Fibroblast of lung (primary cell): ENCODE measurements around the gene NXPH4. TPM values are rescaled to one million over a fixed set of nuclear protein-coding genes. Genes with fewer than 3 reads are reported as not detected.
A peak's percentile ranks its signal among the peaks of the same experiment; 100 is the strongest.

Experiments
- DNase-seq, 2 donors: peaks; one replicate each; pipeline versions ENCODE4 v3.0.0 to v3.0.0-alpha.2; 2010; ENCODE audit warnings: low read depth in 2 of 2
- H2AFZ ChIP-seq: 2 replicates; pipeline ENCODE4 v1.5.1; 2012; ENCODE audit warnings: low read length, control low read depth, inconsistent platforms
- H3K27ac ChIP-seq: 2 replicates; pipeline ENCODE4 v1.5.1; 2011; ENCODE audit warnings: low read length, control low read depth; ENCODE audit not compliant: insufficient read depth
- H3K27me3 ChIP-seq: 2 replicates; pipeline ENCODE4 v1.5.1; 2011; ENCODE audit warnings: mild to moderate bottlenecking, low read length; ENCODE audit not compliant: control insufficient read depth, insufficient read depth
- H3K36me3 ChIP-seq: 2 replicates; pipeline ENCODE4 v1.5.1; 2011; ENCODE audit warnings: low read length; ENCODE audit not compliant: control insufficient read depth, insufficient read depth
- H3K4me1 ChIP-seq: 2 replicates; pipeline ENCODE4 v1.5.1; 2011; ENCODE audit warnings: low read length; ENCODE audit not compliant: control insufficient read depth, insufficient read depth; ENCODE audit errors: extremely low read depth
- H3K4me2 ChIP-seq: 2 replicates; pipeline ENCODE4 v1.5.1; 2011; ENCODE audit warnings: low read length, control low read depth; ENCODE audit not compliant: insufficient read depth; ENCODE audit errors: extremely low read depth
- H3K4me3 ChIP-seq, 4 experiments: fragments of 200-600 bp in 1 of 4; sonication (generic) in 1 of 4; replicated peaks in 1 of 4; 2 replicates each; pipeline ENCODE4 v1.5.1; 2011 to 2016; ENCODE audit warnings: low read length in 4 of 4, low read depth in 3 of 4, mild to moderate bottlenecking in 3 of 4, control low read depth in 2 of 4, inconsistent platforms in 1 of 4, mixed read lengths in 1 of 4; ENCODE audit not compliant: insufficient read depth in 1 of 4; ENCODE audit errors: control extremely low read depth in 1 of 4
- H3K79me2 ChIP-seq: 2 replicates; pipeline ENCODE4 v1.5.1; 2012; ENCODE audit warnings: mild to moderate bottlenecking, low read length, inconsistent platforms; ENCODE audit not compliant: control insufficient read depth, insufficient read depth
- H3K9ac ChIP-seq: 2 replicates; pipeline ENCODE4 v1.5.1; 2011; ENCODE audit warnings: mild to moderate bottlenecking, low read length, control low read depth; ENCODE audit not compliant: insufficient read depth
- H3K9me3 ChIP-seq: 2 replicates; pipeline ENCODE4 v1.5.1; 2012; ENCODE audit warnings: low read depth, low read length; ENCODE audit not compliant: control insufficient read depth, insufficient read depth
- H4K20me1 ChIP-seq: 2 replicates; pipeline ENCODE4 v1.5.1; 2011; ENCODE audit warnings: low read length; ENCODE audit not compliant: control insufficient read depth, insufficient read depth; ENCODE audit errors: extremely low read depth
- EZH2 ChIP-seq: IDR thresholded peaks from 2 replicates; pipeline ENCODE4 v1.5.1; 2012; ENCODE audit warnings: low read length, control low read depth, mild to moderate bottlenecking; ENCODE audit errors: missing control alignments
- polyA plus RNA-seq, 2 donors: library from polyadenylated mRNA; depleted of rRNA in 1 of 2; stranded (reverse) in 1 of 2; unstranded in 1 of 2; fragments of >200 nt; gene quantifications; 2 replicates each; pipeline ENCODE4 v1.2.1, GENCODE V29; 2011 to 2012; ENCODE audit warnings: missing spikeins in 1 of 2
- total RNA-seq: library from RNA; depleted of rRNA; stranded (reverse); fragments of >200 nt; gene quantifications from 2 replicates; pipeline ENCODE4 v1.2.1, GENCODE V29; 2014
- TF ChIP-seq, protein P1 (sequence below), 2 donors: IDR thresholded peaks in 1 of 2; conservative IDR thresholded peaks in 1 of 2; 1 replicate in 1 of 2; 2 replicates in 1 of 2; pipeline ENCODE4 v1.5.1; 2011 to 2012; ENCODE audit warnings: low read length in 2 of 2, control low read depth in 1 of 2, inconsistent platforms in 1 of 2, low read depth in 1 of 2, mild to moderate bottlenecking in 1 of 2

The NXPH4 gene
- total and polyA plus RNA-seq, 2 donors (not counting 1 experiment from before 2014, with no cell fraction given): 0.50 to 1.9 TPM

DNA sequence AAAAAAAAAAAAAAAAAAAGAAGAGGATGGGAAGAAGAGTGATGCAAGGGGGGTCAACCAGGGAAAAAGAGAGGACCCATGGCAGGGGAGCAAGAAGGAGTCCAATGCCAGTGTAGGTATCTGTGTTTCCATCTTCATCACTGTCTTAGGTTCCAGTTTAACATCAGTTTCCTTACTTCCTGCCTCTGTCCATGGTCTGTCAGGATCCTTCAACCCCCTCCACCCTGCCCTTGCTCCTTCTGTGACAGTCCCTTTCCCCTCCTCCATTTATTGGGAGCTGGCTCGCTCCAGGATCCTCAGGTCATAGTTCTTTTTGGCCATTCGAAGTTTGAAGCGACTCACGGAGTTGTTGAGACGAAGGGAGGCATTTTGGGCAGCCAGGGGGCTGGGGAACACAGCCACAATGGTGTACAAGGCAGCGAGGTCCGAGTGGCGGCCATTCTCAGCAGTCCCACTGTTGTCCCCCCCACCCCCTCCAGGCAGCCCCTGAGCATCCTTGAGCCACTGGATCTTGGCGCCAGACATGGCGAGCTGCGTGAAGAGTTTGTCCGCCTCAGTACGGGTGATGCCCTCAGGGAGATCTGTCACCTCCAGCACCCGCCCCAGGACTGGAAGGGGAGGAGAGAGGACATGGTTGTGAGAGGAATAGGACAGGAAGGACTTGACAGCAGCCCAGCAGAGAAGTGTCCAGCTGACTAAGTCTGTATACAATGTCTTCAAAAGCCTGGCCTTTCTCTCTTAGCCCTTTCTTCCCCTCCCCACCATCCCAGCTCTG, 38.1 kb downstream of the NXPH4 start:
- Histone ChIP-seq H3K4me2 (no peak overlapping the region), H3K36me3 (peaks cover 12% of the 10 kb centered on the region), H3K79me2 (no peaks in the 10 kb centered on the region), H3K4me1 (no peaks in the 10 kb centered on the region), H3K4me3 (no peak overlapping the region), H3K9me3 (no peaks in the 10 kb centered on the region), H3K27ac (no peak overlapping the region), H4K20me1 (no peaks in the 10 kb centered on the region), H3K9ac (no peak overlapping the region), H3K27me3 (no peaks in the 10 kb centered on the region), H2AFZ (no peak overlapping the region)
- no peak for DNase-seq
- no peak for TF ChIP-seq EZH2
- TF ChIP-seq, protein P1, sequence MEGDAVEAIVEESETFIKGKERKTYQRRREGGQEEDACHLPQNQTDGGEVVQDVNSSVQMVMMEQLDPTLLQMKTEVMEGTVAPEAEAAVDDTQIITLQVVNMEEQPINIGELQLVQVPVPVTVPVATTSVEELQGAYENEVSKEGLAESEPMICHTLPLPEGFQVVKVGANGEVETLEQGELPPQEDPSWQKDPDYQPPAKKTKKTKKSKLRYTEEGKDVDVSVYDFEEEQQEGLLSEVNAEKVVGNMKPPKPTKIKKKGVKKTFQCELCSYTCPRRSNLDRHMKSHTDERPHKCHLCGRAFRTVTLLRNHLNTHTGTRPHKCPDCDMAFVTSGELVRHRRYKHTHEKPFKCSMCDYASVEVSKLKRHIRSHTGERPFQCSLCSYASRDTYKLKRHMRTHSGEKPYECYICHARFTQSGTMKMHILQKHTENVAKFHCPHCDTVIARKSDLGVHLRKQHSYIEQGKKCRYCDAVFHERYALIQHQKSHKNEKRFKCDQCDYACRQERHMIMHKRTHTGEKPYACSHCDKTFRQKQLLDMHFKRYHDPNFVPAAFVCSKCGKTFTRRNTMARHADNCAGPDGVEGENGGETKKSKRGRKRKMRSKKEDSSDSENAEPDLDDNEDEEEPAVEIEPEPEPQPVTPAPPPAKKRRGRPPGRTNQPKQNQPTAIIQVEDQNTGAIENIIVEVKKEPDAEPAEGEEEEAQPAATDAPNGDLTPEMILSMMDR (conservative IDR thresholded peaks at IDR 0.05 in 1 of 2, IDR thresholded peaks at IDR 0.05 in 1 of 2; ENCODE audit: low read depth in 1 of 2, low read length in 2 of 2): no peak

DNA sequence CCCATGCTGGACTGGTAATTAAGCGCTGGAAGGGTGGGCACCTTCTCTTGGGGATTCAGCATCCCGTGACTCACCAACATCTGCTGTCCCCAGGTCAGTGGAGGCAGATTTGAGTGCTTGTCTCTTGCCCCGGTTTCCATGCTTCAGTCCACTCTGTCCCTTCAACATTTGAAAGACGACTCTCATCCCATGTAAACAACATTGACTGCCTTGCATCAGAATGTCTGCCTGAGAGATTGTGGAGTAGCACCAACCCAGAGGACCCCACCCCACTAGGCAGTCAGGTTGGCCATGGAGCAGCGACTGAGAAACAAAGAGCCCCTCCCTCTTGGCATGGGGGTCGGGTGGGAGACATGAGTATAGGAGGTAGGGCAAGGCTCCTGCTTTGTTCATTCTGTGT, 39.3 kb downstream of the NXPH4 start:
- no peak overlapping the region for H3K4me2 ChIP-seq
- no peak overlapping the region for H3K4me3 ChIP-seq
- TF ChIP-seq, protein P1 (conservative IDR thresholded peaks at IDR 0.05 in 1 of 2, IDR thresholded peaks at IDR 0.05 in 1 of 2; ENCODE audit: low read depth in 1 of 2, low read length in 2 of 2): no peak
- TF ChIP-seq EZH2: no peak
- H3K27me3 ChIP-seq: no peaks in the 10 kb centered on the region
- DNase-seq: no peak
- no peak overlapping the region for H2AFZ ChIP-seq
- no peaks in the 10 kb centered on the region for H3K9me3 ChIP-seq
- H3K9ac ChIP-seq: no peak overlapping the region
- no peaks in the 10 kb centered on the region for H4K20me1 ChIP-seq
- H3K4me1 ChIP-seq: no peaks in the 10 kb centered on the region
- H3K27ac ChIP-seq: no peak overlapping the region
- H3K79me2 ChIP-seq: no peaks in the 10 kb centered on the region
- H3K36me3 ChIP-seq: peaks cover 12% of the 10 kb centered on the region

DNA sequence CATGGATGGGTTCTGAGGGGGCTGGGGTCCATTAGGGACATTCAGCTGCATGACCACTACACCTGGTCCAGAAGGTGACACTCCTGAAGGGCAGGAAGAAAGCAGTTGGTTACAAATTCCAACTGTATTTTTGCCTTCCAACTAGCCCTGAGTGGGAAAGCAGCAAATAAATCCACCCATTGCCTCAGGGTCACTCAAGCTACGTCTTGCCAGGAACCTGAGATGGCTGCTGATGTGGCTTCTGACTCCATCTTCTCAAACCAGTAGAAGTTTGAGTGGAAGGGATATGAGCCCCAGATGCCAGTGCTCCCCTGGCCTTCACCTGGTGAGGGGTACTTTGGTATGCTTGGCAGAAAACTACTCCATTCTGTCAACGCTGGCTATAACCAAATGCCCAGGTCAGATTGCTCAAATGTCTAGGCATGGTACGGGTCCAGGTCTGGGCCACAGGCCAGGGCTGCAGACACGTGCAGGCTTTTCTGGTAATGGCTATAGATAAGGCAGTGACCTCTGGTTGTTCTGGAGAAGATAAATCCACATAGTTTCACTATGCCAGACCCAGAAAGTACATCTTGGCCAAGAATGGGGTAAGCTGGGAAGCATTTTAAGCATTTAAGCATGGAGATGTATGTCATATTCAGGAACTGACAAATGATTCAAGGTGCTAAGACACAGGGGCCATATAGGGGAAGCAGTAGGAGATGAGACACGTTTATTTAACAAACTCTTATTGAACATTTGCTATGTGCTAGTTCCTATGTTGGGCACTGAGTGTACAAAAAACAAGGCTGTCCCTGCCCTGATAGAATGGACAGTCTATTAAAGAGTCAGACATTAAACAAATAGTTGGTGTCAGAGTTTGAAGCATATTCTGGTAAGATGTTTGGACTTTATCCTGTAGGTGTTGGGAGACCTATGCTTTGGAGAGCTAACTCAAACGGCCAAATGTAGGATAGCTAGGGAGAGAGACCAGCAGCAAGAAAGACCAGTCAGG, 42.7 kb downstream of the NXPH4 start:
- TF ChIP-seq, protein P1 (conservative IDR thresholded peaks at IDR 0.05 in 1 of 2, IDR thresholded peaks at IDR 0.05 in 1 of 2; ENCODE audit: low read depth in 1 of 2, low read length in 2 of 2): no peak
- TF ChIP-seq EZH2: no peak
- no peak overlapping the region for H3K9ac ChIP-seq
- H3K9me3 ChIP-seq: no peaks in the 10 kb centered on the region
- no peak overlapping the region for H3K4me3 ChIP-seq
- H3K36me3 ChIP-seq: peaks cover 14% of the 10 kb centered on the region
- H3K4me2 ChIP-seq: no peak overlapping the region
- H3K27ac ChIP-seq: no peak overlapping the region
- no peaks in the 10 kb centered on the region for H4K20me1 ChIP-seq
- peak; percentile 44 to 76 for DNase-seq
- no peaks in the 10 kb centered on the region for H3K4me1 ChIP-seq
- no peak overlapping the region for H2AFZ ChIP-seq
- no peaks in the 10 kb centered on the region for H3K79me2 ChIP-seq
- no peaks in the 10 kb centered on the region for H3K27me3 ChIP-seq
